Right ventricle myocardium superior (tissue), 1 donor: ENCODE measurements around the gene WNT8B. TPM values are rescaled to one million over a fixed set of nuclear protein-coding genes. Genes with fewer than 3 reads are reported as not detected.

Experiments used
- total RNA-seq: library from RNA; stranded (reverse); fragmentation: NEBNext Ultra II Directional; extraction: Animal tissue kit (Norgen Biotek cat#: 25700); gene quantifications from one replicate; pipeline ENCODE4 v1.2.1, GENCODE V29; 2021
- donor health status: DM: no; HTN: yes; CAD: no; lungs with severe emphysema.

WNT8B gene
- total RNA-seq, 1 donor from 2014 or later = not detected

Other genes starting within 250 kb of the WNT8B start
- 9.3 TPM for gene CHUK, start 233.4 kb upstream of the WNT8B start, total RNA-seq
- gene CWF19L1, start 195.4 kb upstream of the WNT8B start, total RNA-seq = 13.0 TPM
- gene BLOC1S2, start 176.3 kb upstream of the WNT8B start, total RNA-seq = 15.9 TPM
- gene PKD2L1, start 132.8 kb upstream of the WNT8B start, total RNA-seq = not detected
- 21.2 TPM for gene SCD, start 115.8 kb upstream of the WNT8B start, total RNA-seq
- 7.9 TPM for gene SEC31B, start 56.9 kb downstream of the WNT8B start, total RNA-seq
- gene NDUFB8, start 66.9 kb downstream of the WNT8B start, total RNA-seq = 431 TPM
- gene HIF1AN, start 72.9 kb downstream of the WNT8B start, total RNA-seq = 43.0 TPM